GM19452 (cell line): Measurements from ENCODE around the gene ABCC5.

Experiments used
- ATAC-seq: cut with Tn5 transposase; IDR thresholded peaks from one replicate; pipeline ENCODE4 v1.9.1; 2021; ENCODE audit not compliant: unreplicated experiment

Gene ABCC5

DNA sequence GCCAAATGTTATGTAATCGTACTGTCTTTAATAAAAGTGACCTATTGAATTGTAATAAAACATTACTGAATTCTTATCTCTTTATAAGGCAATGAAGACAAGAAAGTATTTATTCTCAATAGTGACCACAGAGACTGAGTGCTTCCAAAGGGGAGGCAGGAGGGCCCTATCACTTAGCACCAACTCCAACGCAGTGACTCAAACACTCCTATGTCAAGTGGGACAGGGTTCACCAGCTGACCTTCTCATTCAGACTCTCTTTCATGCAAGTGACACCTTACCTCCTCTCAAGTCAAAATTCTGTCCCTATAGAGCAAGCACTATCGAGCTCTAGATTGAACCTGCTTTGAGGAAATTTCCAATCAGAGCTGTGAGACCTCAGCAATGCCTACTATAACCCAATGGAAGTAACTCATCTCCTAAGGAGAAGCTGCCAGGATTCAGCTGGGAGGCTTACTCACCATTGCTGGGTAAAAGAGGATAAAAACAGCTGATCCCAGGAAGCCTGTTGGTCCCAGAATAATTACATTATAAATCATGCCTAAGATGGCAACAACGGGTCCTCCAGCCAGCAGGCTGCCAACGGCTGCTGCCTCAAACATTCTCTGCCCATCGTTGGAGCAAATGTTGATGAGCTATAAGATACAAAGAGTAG is 35.6 kb downstream of the ABCC5 start:
- no peak for ATAC-seq

DNA sequence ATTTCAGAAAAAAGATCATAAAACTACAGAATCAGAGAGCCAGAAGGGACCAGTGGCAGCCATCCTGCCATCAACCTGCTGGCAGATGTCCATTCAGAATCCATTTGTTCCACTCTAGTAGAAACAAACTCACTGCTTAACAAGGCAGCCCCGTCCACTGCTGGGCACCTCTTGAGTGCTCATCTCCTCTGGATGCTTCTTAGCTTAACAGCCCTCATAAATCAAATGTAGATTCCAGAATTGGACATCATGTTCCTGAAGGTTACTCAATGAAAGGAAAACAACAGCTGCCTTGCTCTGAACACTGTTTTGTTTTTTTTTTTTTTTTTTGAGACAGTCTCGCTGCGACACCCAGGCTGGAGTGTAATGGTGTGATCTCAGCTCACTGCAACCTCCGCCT is 37.3 kb downstream of the ABCC5 start:
- ATAC-seq: no peak

DNA sequence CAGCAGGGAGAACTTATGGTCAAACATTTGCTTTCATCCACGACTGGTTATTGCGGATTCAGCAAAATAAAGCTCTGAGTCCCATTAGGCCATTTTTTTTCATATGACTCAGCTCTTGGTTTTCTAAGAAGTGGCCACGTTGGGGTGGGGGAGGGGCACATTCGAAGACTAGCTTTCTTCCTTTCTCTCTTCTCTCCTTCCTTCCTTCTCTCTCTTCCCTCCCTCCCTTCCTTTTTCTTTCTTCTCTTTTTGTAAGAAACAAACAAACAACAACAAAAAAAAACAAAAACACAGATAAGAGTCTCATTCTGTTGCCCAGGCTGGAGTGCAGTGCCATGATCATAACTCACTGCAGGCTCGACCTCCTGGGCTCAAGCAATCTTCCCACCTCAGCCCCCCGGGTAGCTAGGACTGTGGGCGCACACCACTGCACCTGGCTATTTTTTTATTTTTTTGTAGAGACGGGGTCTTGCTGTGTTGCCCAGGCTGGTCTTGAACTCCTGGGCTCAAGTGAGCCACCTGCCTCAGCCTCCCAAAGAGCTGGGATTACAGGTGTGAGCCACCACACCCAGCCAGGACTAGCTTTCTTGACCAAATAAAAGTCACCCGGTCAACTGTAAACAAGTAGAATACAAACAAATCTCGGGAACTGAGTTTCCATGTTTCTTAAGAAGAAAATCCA is 41.6 kb downstream of the ABCC5 start:
- ATAC-seq: no peak

DNA sequence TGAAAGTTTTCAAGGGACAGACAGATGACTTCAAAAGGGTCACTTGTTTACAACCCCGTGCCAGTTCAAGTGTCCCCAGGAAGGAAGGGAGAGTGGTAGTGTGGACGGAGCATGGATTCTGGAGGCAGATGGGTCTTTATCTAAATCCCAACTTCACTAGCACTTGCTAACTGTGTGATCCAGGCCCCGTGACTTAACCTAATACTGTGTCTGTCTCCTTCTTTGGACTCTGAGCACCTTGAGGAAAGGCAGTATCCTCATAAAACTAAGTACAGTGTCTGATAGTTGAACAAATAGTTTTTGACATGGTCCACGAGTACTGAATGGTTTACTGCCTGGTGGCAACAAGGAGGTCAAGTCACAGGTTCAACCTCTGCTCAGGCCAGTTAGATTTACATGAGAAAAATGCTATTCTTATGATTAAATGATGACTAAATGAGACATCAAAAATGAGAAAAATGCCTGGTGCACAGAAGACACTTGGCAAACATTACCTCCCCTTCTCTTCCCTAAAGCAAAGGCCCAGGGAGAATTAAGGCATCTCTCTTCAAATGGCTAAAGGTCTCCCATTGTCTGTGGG is 48.9 kb downstream of the ABCC5 start:
- no peak for ATAC-seq

DNA sequence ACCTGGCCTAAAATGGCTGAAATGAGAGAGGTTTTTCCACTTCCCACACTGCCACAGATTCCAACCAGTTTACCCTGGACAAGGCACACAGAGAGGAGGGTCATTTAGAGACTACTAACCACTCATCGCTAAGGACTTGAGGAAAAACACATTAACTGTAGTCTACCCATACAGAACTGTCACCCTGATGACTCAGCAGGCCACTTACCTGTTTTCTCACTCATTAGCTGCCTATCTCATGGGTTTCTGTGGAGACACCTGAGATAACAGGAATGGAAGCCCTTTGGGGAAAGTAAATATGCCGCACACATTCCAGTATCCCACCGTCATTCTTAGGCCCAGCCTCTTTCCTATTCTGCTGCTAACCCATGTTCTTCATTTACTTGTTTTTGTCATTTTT is 50.0 kb downstream of the ABCC5 start:
- no peak for ATAC-seq

DNA sequence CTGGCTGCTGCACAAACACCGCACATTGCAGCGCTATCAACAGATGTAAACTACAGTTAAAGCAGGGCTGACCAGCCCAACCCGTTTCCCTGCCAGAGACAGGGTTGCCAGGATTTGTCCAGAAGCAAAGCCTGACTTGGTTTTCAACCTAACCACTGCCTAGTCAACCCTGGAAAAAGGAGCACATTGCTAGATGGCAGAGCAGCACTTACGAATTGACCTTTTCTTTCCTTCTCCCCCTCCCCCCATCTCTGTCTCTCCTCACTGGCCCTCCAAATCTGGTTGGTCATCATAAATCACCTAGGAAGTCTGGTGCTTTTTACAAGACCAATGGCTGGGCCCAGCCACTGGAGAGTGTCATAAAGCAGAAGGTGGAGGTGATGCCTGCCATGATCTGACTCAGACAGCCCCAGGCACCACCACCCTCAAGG is 51.3 kb downstream of the ABCC5 start:
- ATAC-seq: no peak

DNA sequence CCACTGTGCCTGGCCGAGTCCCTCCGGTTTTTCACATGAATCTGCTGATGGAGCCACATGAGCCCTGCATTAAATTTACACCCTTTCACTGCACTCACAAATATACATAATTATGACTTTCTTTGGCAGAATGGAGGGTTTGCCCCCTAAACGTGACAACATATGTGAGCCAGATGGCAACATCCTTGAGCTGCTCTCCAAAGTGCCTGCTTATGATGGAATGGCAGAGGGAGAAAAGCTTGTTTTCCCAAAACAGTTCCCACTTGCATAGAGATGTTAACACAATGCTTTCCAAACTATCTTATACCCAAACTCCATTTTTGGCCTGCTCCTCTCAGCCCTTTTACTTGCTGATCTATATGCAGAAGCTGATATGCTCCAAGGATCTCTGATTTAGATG is 54.9 kb downstream of the ABCC5 start:
- no peak for ATAC-seq

DNA sequence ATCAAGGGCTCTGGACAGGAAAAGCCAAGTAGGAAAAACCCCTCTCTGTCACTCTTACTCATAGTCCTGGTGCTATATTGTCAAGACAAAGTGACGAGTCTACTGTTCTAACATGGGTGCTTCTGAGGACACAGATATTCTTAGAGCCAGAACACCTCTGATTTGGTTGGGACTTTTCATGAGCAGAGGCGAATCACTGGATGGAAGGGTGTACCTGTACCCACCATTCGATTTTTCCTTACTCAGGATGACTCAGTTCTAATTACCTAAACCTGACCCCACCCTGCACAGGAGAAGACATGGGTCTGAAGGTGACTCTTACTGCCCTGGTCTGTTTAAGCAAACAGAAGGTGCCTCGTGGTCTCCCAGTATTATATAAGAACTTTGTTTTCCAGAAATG is 58.5 kb downstream of the ABCC5 start:
- no peak for ATAC-seq

DNA sequence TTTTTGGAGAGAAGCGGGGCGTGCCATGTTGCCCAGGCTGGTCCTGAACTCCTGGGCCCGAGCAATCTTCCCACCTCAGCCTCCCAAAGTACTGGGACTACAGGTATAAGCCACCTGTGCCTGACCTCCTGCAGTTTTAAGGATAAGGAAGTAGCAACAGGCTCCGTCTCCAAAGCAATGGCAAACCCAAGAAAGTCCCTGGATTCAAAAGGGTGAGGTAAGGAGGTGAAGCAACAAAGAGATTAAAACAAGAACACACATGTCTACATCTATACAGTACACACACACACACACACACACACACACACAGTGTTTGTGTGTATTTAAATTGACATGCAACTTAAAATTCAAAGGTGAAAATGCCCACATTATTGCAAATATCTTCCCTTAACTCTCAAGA is 58.9 kb downstream of the ABCC5 start:
- ATAC-seq: no peak

DNA sequence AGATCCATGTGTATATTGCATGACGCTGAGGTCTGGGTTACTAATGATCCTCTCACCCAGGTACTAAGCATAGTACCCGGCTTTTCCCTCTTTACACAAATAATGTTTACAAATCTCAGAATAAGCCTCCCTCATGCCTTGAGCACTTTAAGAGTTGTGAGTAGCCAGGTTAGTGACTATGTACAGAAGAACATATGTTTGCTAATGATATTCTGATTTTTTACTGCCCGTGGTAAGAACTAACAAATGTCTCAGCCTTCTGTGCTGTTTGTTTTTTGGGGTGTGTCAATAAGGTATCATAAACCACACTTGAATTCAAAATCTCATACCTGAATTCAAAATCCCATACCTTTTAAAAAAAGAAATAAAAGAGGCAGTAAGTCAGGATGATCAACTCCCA is 59.5 kb downstream of the ABCC5 start:
- no peak for ATAC-seq

DNA sequence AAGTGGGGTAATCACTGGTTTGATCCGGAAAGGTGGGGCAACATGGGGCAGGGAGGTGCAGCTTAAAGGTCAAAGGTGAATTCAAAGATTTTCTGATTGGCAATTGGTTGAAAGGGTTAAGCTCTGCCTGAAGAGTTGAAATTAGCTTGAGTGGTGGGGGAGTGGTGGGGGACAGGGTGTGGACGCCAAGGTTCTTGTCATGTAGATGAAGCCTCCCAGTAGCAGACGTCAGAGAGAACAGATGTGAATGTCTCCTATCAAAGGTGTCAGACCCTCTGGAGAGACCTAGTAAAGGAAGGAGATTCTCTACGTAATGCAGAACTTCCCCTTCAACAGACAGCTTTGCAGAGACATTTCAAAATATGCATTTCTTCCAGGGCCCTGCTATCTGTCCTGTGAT is 62.8 kb downstream of the ABCC5 start:
- no peak for ATAC-seq

DNA sequence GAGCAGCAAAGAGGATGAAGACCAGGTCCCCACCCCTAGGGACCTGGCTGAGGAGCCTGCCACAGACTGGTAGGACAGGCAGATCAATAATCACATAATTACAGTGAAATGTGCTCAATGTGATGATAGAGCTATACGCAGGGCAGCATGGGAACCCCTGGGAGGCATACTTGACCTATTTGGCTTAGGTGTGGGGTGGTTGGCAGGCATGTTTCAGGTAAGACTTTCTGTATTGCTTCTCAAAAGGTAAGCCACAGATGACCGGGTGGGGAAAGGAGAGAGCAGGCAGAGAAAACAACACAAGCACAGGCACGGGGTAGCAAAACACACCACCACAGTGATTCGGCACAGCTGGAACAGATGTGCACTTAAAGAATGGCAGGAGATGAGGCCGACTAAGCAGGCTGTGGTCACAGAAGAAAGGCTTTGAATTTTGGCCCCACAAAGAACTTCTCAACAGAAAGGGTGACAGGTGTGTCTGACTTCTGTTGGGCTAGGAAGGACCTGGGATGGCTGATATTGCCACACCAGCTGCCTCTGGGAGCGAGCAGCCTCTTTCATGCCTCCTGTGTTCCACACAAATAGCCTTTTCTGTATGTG is 64.1 kb downstream of the ABCC5 start:
- no peak for ATAC-seq

DNA sequence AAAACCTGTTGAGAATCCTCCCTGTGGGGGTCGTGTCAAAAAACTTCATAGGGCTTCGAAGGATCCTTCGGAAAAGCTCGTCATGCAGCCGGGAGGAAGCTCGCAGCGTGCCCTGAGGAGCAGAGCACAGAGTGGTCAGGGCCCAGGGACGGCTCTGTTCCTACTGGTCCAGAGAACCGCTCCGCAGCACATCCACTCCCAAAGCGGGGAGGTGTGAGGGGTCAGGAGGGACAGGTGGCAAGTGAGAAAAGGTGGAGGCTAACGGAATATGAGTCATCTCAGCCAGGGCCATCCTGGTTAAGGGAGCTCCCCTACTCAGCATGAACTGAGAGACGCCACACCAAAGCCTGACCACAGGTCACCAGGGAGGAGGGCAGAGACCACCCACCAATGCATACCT is 66.2 kb downstream of the ABCC5 start:
- ATAC-seq: no peak

DNA sequence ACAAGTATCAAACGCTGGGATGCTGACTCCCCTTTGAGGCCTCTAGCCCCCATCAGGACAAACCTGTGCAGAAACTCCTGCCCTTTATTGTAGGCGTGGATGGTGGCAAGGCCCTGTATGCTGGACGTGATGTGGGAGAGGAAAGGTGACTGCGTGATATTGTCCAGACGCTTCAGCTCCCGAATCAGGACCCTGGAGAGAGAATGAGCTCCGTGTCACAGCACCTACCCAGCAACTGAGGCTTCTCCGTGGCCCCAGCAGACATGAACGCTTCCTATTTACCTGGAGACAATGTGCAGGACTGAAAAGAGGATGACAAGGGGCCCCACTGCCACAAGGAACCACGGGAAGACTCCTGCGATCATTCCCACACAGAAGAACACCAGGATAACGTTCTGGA is 68.0 kb downstream of the ABCC5 start:
- ATAC-seq: no peak

DNA sequence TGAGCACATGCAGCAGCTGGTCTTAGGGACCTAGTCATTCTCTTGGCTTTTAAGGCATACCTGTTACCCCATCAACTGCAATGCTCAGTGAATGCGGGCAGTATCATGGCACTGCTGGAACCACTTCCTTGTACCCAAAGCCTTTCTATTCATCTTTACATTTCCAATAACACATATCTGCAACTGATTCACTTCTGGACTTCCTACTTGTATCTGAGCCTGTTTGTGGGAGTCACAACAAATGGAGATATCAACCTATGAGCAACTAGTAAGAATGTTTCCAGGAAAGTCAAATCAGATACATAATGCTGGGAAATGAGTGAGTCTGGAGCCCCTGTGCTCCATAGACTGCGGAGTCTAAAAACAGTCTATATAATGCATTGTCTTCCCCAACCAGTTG is 71.6 kb downstream of the ABCC5 start:
- ATAC-seq: no peak

DNA sequence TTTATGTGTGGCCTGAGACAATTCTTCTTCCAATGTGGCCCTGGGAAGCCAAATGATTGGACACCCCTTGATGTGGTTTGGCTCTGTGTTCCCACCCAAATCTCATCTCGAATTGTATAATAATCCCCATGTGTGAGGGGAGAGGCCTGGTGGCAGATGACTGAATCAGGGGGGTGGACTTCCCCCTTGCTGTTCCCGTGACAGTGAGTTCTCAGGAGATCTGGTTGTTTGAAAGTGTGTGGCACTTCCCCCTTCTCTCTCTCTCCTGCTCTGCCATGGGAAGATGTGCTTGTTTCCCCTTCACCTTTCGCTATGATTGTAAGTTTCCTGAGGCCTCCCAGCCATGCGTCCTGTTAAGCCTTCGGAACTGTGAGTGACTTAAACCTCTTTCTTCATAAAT is 72.9 kb downstream of the ABCC5 start:
- no peak for ATAC-seq

DNA sequence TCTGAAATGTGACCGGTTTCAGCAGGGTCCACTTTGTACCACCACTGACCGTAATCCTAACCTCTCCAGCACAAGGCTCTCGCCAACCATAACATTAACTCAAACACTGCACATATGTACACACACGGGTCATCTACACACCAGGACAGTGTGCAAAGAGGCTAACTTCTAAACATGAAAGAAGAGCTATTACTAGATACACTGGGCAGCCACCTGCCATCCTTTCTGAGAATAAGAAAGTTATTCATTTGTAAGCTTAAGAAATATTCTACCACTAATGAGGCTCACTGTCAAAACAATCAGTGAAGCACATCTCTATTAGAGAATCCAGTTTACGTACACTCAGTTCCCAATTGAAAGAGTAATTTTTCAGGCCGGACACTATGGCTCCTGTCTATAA is 73.9 kb downstream of the ABCC5 start:
- ATAC-seq: no peak

DNA sequence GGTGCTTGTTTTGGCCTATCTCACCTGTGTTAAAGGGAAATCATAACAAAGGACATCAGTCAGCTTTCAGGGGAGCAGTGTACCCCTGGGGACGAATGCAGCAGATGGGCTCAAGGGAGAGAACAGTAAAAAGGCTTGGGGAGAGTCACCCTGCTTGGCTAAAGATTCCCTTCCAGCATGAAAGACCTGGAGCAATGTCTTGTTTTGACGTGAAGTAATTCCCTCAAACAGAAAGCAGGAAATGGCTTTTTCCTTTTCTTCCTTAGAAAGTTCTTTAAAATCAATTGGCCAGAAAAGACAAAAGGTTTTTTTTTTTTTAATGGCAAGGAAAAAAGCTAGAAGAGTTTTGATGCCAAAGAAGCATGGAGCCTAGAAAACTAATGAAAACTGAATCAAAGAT is 76.5 kb downstream of the ABCC5 start:
- no peak for ATAC-seq

DNA sequence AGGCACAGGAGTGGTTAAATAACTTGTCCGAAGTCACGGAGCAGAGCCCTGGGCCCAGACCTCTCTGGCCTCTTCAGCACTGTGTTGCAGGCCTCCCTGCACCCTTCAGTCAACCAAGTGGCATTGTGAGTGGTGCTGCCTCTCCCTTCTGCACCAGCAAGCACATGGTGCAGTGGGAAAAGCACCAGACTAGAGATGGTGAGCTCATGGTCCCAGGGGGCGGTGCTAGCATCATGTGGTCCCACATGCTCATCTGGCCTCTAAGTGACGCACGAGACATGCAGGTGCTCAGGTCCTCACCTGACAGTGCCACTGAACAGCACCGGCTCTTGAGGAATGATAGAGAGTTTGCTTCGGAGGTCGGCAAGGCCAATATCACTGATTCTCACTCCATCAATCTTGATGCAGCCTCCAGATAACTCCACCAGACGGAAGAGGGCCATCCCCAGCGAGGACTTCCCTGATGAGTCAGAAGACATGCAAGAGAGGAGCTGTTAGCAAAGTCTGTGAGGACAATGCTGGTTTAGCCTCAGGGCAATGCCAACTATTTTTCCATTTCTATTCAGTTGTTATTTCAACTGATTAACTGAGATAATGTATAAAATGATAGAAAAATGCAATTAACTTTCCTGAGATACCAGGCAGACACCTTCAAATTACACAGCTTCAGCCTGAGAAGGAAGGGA is 79.9 kb downstream of the ABCC5 start:
- ATAC-seq: no peak

DNA sequence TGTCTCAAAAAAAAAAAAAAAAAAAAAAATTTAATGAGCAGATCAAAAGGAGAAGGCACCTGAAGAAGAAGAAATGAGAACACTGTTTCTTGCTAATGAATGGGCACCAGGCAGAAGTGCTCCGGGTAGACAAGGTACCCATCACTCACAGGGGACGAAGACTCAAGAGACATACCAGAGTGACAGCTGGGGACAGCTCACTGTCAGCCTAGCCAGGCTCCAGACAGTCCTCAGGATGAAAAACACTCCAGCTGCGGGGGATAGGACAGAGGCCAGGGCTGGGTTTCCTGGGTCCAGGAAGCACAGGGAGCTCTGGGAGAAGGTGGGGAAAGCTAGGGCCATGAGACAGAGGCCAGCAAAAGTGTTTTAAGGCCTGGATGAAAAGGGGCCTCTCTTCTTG is 84.5 kb downstream of the ABCC5 start:
- ATAC-seq: no peak

DNA sequence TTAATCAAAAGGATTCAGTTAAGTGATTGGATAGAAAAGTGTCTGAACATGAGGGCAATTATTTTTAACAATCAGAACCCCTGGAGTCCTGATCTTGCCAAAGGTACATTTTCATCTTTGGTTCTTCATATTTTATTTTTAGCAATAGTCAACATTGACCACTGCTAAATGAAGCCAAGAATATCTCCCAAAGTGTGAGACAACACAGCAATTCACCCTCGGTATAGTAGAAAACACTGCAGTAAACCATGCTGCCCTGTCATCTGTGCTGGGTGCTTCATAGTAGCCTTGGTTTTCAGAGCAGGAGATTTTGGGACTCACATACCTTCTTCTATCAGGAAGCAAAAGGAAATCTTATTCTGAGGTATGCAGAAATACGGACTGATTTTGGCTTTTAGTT is 85.8 kb downstream of the ABCC5 start:
- no peak for ATAC-seq

DNA sequence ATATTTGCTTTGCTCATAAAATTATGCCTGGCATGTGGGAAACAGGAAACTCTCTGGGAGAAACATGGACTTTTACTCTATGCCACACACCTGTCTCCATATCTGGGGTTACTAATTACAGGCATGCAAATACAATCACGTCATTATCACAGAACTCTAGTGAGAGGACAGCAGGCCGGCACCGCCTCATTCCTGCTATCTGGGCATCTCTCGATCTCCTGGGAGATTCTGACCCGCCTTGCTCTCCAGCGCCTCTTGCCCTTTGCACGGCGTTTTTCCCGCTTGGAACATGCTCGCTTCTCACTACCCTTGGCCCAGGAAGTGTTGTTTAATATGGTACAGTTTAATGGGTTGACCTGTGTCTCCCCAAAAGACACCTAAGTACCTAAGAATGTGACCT is 87.6 kb downstream of the ABCC5 start:
- no peak for ATAC-seq
